ENCODE measurements around the gene TCEANC. TPM values are rescaled to one million over a fixed set of nuclear protein-coding genes. Genes with fewer than 3 reads are reported as not detected.

TCEANC gene
- polyA plus RNA-seq, 2 of the 4 experiments (the other 2 are of a cell fraction): 0.81 to 2.7 TPM

GRCh38 chrX:13654116-13654515 lies 1.2 kb downstream of the TCEANC start (continued):
- TF ChIP-seq RCOR1 (IDR thresholded peaks at IDR 0.05; ENCODE audit: low read depth, low read length) (no peak), HEYL (CRISPR knock-in tag; IDR thresholded peaks at IDR 0.05) (no peak), MAFK (IDR thresholded peaks at IDR 0.05; ENCODE audit: partially characterized antibody) (no peak), ZC3H11A (IDR thresholded peaks at IDR 0.05) (no peak), RNF2 (IDR thresholded peaks at IDR 0.05; ENCODE audit: borderline replicate concordance, low read depth) (no peak), NR3C1 (IDR thresholded peaks at IDR 0.05) (no peak), CTCF (IDR thresholded peaks at IDR 0.05) (no peak), EP300 (IDR thresholded peaks at IDR 0.05) (no peak), TFCP2L1 (CRISPR knock-in tag; IDR thresholded peaks at IDR 0.05) (no peak), HMGXB4 (CRISPR knock-in tag; IDR thresholded peaks at IDR 0.05; ENCODE audit: borderline replicate concordance) (no peak), FOXS1 (CRISPR knock-in tag; IDR thresholded peaks at IDR 0.05) (no peak)

- ChIA-PET POLR2A (no interaction called here), CTCF (interaction anchor here (1.0 kb wide), 1 partner anchor 33 kb away, joined by 3 read pairs; the partner anchor contains the start of gene RAB9A)
- TF ChIP-seq ZNF302 (CRISPR knock-in tag; IDR thresholded peaks at IDR 0.05): no peak
- no peak for TF ChIP-seq EHMT2 (IDR thresholded peaks at IDR 0.05; ENCODE audit: low read depth)
- TF ChIP-seq POLR2AphosphoS2 (conservative IDR thresholded peaks at IDR 0.05; ENCODE audit: low read length): no peak
- TF ChIP-seq HEYL (CRISPR knock-in tag; IDR thresholded peaks at IDR 0.05): no peak
- TF ChIP-seq RAD21 (conservative IDR thresholded peaks at IDR 0.05 in 1 of 2, IDR thresholded peaks at IDR 0.05 in 1 of 2): no peak
- TF ChIP-seq TFCP2L1 (CRISPR knock-in tag; IDR thresholded peaks at IDR 0.05): no peak
- TF ChIP-seq CHD4 (IDR thresholded peaks at IDR 0.05; ENCODE audit: borderline replicate concordance): no peak
- TF ChIP-seq NFE2L2 (conservative IDR thresholded peaks at IDR 0.05; ENCODE audit: low read length): no peak
- TF ChIP-seq NR3C1 (IDR thresholded peaks at IDR 0.05): no peak
- no peak for TF ChIP-seq HOXB5 (CRISPR knock-in tag; IDR thresholded peaks at IDR 0.05)
- TF ChIP-seq HES2 (IDR thresholded peaks at IDR 0.05): no peak
- TF ChIP-seq ELK1 (IDR thresholded peaks at IDR 0.05; ENCODE audit: low read depth, low read length): no peak
- no peak for TF ChIP-seq HMGXB4 (CRISPR knock-in tag; IDR thresholded peaks at IDR 0.05; ENCODE audit: borderline replicate concordance)
- TF ChIP-seq BHLHE40 (IDR thresholded peaks at IDR 0.05; ENCODE audit: low read depth, low read length): no peak
- TF ChIP-seq RFX5 (IDR thresholded peaks at IDR 0.05): no peak
- TF ChIP-seq ATOH8 (CRISPR knock-in tag; IDR thresholded peaks at IDR 0.05; ENCODE audit: low read depth): no peak
- no peak for DNase-seq (ENCODE audit: low read depth in 1 of 2, low spot score in 1 of 2)
- FAIRE-seq: no peak
- Histone ChIP-seq H3K4me3 (no peak overlapping the region), H3K9me3 (no peaks in the 10 kb centered on the region), H3K4me1 (peaks cover 17% of the 10 kb centered on the region; the same call in 2 of the 3 replicates), H3K27ac (no peak overlapping the region), H3K4me2 (no peak overlapping the region)
- 100% methylated on average over 1 of the region's 3 CpGs for WGBS (ENCODE audit: missing lambda C conversion rate)
- ATAC-seq: no peak
These were observed 2.7 kb downstream of the TCEANC start for GRCh38 chrX:13655674-13656073.

Data from A549 (cell line).